K562 (cell line): ENCODE data around the gene MYCBP2. TPM values are rescaled to one million over a fixed set of nuclear protein-coding genes. Genes with fewer than 3 reads are reported as not detected.

Source experiments
- MGA ChIP-seq: fragments of 450-650 bp; IDR thresholded peaks from 2 replicates; pipeline ENCODE4 v1.6.1; 2016; ENCODE audit warnings: mild to moderate bottlenecking, moderate library complexity
- ZFX ChIP-seq: sonication (generic); formaldehyde crosslinking; IDR thresholded peaks from 2 replicates; pipeline ENCODE4 v1.8.0; 2022; ENCODE audit warnings: mild to moderate bottlenecking, missing genetic modification reagents, moderate library complexity
- polyA plus RNA-seq, 8 experiments: library from polyadenylated mRNA; depleted of rRNA in 4 of 8; stranded (reverse) in 5 of 8; unstranded in 3 of 8; fragments of >200 nt; fragmentation: Nextera tagmentation in 2 of 8; fragmentation: Illumina TruSeq in 1 of 8; extraction: Ambion mirVana in 2 of 8; extraction: Trizol in 1 of 8; gene quantifications; 2 replicates each; pipeline versions ENCODE4 v1.2.1 to v1.2.3, GENCODE V29; 2011 to 2014; ENCODE audit warnings: inconsistent platforms in 1 of 8, missing spikeins in 1 of 8
- total RNA-seq, 7 experiments: library from RNA; depleted of rRNA in 6 of 7; stranded (reverse); fragments of >200 nt in 6 of 7; fragmentation: Illumina TruSeq in 2 of 7; extraction: Trizol in 2 of 7; gene quantifications; 2 replicates each; pipeline versions ENCODE4 v1.2.1 to v1.2.3, GENCODE V29; 2011 to 2021; ENCODE audit warnings: low replicate concordance in 1 of 7

MYCBP2 gene
- total and polyA plus RNA-seq, 9 of the 15 experiments (the other 6 are each of a cell fraction or from before 2014, with no cell fraction given) = 13.2 to 47.2 (median 28.9) TPM

GRCh38 chr13:77230560-77230959 is 96.3 kb downstream of the MYCBP2 start (continued):
- TF ChIP-seq MGA = no peak
- TF ChIP-seq ZFX = no peak
- TF ChIP-seq, all 486 proteins: peak for 0
